ENCODE measurements around the gene RIPOR1. TPM values are rescaled to one million over a fixed set of nuclear protein-coding genes. Genes with fewer than 3 reads are reported as not detected.

The RIPOR1 gene
- total and polyA plus RNA-seq, 2 experiments from 2014 or later, result 7.6 to 22.4 TPM

DNA sequence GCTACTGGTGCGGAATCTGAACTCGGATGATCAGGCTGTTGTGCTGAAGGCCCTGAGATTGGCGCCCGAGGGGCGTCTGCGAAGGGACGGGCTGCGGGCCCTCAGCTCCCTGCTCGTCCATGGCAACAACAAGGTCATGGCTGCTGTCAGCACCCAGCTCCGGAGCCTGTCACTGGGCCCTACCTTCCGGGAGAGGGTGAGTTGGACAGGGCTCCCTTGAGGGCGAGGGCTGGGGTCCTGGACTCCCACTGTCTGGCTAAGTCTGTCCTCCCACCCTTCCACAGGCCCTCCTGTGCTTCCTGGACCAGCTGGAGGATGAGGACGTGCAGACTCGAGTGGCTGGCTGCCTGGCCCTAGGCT lies 17.0 kb downstream of the RIPOR1 start:
- peaks cover 11% of the 10 kb centered on the region for H3K36me3 Mint-ChIP-seq (ENCODE audit: low read depth)
- Histone ChIP-seq H3K4me2 (no peak overlapping the region), H3K27me3 (ENCODE audit: insufficient read depth) (peaks cover 11% of the 10 kb centered on the region), H3K4me1 (ENCODE audit: insufficient read depth) (no peaks in the 10 kb centered on the region; the same call in 1 of the 2 replicates), H3K36me3 (ENCODE audit: insufficient read depth) (no peaks in the 10 kb centered on the region), H3K9me2 (ENCODE audit: insufficient read depth) (no peaks in the 10 kb centered on the region), H3F3A (replicated peaks; ENCODE audit: low read depth) (peaks cover 3% of the 10 kb centered on the region; the same call in 1 of the 2 replicates), H2AFZ (no peak overlapping the region), H3K4me3 (no peak overlapping the region), H4K20me1 (replicated peaks; ENCODE audit: insufficient read depth) (peaks cover 7% of the 10 kb centered on the region), H3K79me2 (replicated peaks; ENCODE audit: insufficient read depth) (no peaks in the 10 kb centered on the region), H3K27ac (ENCODE audit: low read depth) (no peak overlapping the region)
- H3K9me3 Mint-ChIP-seq, result no peaks in the 10 kb centered on the region; the same call in 2 of the 3 replicates
- ATAC-seq (no peak), DNase-seq (ENCODE audit: low spot score) (no peak)
- H3K27me3 Mint-ChIP-seq (ENCODE audit: insufficient read depth, low read depth, poor library complexity), result peaks cover 36% of the 10 kb centered on the region
- no peak for TF ChIP-seq JUNB (IDR thresholded peaks at IDR 0.05; ENCODE audit: unreplicated experiment)
- no peak for TF ChIP-seq POLR2AphosphoS5 (IDR thresholded peaks at IDR 0.05; ENCODE audit: low read depth)
- TF ChIP-seq EZH2phosphoT487 (IDR thresholded peaks at IDR 0.05; ENCODE audit: unreplicated experiment), result no peak
- TF ChIP-seq, protein P1, sequence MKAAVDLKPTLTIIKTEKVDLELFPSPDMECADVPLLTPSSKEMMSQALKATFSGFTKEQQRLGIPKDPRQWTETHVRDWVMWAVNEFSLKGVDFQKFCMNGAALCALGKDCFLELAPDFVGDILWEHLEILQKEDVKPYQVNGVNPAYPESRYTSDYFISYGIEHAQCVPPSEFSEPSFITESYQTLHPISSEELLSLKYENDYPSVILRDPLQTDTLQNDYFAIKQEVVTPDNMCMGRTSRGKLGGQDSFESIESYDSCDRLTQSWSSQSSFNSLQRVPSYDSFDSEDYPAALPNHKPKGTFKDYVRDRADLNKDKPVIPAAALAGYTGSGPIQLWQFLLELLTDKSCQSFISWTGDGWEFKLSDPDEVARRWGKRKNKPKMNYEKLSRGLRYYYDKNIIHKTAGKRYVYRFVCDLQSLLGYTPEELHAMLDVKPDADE (IDR thresholded peaks at IDR 0.05), result no peak
- TF ChIP-seq STAT1 (IDR thresholded peaks at IDR 0.05; ENCODE audit: unreplicated experiment), result no peak
- TF ChIP-seq ZNF331 (CRISPR knock-in tag; IDR thresholded peaks at IDR 0.05; ENCODE audit: low read depth), result no peak
- TF ChIP-seq CREB1 (CRISPR knock-in tag; IDR thresholded peaks at IDR 0.05; ENCODE audit: low read depth), result no peak
- no peak for TF ChIP-seq CTCF (conservative IDR thresholded peaks at IDR 0.05; ENCODE audit: low read depth in 2 of 2)
- TF ChIP-seq, protein P2, sequence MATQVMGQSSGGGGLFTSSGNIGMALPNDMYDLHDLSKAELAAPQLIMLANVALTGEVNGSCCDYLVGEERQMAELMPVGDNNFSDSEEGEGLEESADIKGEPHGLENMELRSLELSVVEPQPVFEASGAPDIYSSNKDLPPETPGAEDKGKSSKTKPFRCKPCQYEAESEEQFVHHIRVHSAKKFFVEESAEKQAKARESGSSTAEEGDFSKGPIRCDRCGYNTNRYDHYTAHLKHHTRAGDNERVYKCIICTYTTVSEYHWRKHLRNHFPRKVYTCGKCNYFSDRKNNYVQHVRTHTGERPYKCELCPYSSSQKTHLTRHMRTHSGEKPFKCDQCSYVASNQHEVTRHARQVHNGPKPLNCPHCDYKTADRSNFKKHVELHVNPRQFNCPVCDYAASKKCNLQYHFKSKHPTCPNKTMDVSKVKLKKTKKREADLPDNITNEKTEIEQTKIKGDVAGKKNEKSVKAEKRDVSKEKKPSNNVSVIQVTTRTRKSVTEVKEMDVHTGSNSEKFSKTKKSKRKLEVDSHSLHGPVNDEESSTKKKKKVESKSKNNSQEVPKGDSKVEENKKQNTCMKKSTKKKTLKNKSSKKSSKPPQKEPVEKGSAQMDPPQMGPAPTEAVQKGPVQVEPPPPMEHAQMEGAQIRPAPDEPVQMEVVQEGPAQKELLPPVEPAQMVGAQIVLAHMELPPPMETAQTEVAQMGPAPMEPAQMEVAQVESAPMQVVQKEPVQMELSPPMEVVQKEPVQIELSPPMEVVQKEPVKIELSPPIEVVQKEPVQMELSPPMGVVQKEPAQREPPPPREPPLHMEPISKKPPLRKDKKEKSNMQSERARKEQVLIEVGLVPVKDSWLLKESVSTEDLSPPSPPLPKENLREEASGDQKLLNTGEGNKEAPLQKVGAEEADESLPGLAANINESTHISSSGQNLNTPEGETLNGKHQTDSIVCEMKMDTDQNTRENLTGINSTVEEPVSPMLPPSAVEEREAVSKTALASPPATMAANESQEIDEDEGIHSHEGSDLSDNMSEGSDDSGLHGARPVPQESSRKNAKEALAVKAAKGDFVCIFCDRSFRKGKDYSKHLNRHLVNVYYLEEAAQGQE (IDR thresholded peaks at IDR 0.05; ENCODE audit: unreplicated experiment), result no peak
- TF ChIP-seq, protein P3, sequence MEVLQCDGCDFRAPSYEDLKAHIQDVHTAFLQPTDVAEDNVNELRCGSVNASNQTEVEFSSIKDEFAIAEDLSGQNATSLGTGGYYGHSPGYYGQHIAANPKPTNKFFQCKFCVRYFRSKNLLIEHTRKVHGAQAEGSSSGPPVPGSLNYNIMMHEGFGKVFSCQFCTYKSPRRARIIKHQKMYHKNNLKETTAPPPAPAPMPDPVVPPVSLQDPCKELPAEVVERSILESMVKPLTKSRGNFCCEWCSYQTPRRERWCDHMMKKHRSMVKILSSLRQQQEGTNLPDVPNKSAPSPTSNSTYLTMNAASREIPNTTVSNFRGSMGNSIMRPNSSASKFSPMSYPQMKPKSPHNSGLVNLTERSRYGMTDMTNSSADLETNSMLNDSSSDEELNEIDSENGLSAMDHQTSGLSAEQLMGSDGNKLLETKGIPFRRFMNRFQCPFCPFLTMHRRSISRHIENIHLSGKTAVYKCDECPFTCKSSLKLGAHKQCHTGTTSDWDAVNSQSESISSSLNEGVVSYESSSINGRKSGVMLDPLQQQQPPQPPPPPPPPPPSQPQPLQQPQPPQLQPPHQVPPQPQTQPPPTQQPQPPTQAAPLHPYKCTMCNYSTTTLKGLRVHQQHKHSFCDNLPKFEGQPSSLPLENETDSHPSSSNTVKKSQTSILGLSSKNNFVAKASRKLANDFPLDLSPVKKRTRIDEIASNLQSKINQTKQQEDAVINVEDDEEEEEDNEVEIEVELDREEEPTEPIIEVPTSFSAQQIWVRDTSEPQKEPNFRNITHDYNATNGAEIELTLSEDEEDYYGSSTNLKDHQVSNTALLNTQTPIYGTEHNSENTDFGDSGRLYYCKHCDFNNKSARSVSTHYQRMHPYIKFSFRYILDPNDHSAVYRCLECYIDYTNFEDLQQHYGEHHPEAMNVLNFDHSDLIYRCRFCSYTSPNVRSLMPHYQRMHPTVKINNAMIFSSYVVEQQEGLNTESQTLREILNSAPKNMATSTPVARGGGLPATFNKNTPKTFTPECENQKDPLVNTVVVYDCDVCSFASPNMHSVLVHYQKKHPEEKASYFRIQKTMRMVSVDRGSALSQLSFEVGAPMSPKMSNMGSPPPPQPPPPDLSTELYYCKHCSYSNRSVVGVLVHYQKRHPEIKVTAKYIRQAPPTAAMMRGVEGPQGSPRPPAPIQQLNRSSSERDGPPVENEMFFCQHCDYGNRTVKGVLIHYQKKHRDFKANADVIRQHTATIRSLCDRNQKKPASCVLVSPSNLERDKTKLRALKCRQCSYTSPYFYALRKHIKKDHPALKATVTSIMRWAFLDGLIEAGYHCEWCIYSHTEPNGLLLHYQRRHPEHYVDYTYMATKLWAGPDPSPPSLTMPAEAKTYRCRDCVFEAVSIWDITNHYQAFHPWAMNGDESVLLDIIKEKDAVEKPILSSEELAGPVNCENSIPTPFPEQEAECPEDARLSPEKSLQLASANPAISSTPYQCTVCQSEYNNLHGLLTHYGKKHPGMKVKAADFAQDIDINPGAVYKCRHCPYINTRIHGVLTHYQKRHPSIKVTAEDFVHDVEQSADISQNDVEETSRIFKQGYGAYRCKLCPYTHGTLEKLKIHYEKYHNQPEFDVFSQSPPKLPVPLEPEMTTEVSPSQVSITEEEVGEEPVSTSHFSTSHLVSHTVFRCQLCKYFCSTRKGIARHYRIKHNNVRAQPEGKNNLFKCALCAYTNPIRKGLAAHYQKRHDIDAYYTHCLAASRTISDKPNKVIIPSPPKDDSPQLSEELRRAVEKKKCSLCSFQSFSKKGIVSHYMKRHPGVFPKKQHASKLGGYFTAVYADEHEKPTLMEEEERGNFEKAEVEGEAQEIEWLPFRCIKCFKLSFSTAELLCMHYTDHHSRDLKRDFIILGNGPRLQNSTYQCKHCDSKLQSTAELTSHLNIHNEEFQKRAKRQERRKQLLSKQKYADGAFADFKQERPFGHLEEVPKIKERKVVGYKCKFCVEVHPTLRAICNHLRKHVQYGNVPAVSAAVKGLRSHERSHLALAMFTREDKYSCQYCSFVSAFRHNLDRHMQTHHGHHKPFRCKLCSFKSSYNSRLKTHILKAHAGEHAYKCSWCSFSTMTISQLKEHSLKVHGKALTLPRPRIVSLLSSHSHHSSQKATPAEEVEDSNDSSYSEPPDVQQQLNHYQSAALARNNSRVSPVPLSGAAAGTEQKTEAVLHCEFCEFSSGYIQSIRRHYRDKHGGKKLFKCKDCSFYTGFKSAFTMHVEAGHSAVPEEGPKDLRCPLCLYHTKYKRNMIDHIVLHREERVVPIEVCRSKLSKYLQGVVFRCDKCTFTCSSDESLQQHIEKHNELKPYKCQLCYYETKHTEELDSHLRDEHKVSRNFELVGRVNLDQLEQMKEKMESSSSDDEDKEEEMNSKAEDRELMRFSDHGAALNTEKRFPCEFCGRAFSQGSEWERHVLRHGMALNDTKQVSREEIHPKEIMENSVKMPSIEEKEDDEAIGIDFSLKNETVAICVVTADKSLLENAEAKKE (CRISPR knock-in tag; IDR thresholded peaks at IDR 0.05), result no peak
- no peak for TF ChIP-seq EZH2 (IDR thresholded peaks at IDR 0.05; ENCODE audit: low read depth, unreplicated experiment)
- no peak for TF ChIP-seq ZNF114 (CRISPR knock-in tag; IDR thresholded peaks at IDR 0.05)
- TF ChIP-seq NANOG (IDR thresholded peaks at IDR 0.05; ENCODE audit: borderline replicate concordance), result no peak
- peaks cover 21% of the 10 kb centered on the region for H3K4me1 Mint-ChIP-seq
- no peak overlapping the region for H3K4me3 Mint-ChIP-seq
- no peak overlapping the region for H3K27ac Mint-ChIP-seq

All from GM23338 (cell line).